H1 (cell line): ENCODE results near the gene GPR42. TPM values are rescaled to one million over a fixed set of nuclear protein-coding genes. Genes with fewer than 3 reads are reported as not detected.

Experiments used
- CTCF ChIA-PET: fragments of 300-600 bp; sonication (Branson Sonifier 250); formaldehyde crosslinking; loops from one replicate; lab custom pipeline; 2021; ENCODE audit not compliant: partially characterized antibody; lab: Charles Lee
- POLR2A ChIA-PET: fragments of 300-600 bp; sonication (Branson Sonifier 250); formaldehyde crosslinking; loops from one replicate; lab custom pipeline; 2021; ENCODE audit warnings: inconsistent platforms; ENCODE audit not compliant: partially characterized antibody; lab: Charles Lee
- DNase-seq, 2 experiments: peaks; one replicate each; pipeline versions ENCODE4 v3.0.0 to v3.0.0-alpha.2; 2010 to 2022; ENCODE audit warnings: low spot score in 2 of 2, low read depth in 1 of 2, mixed read lengths in 1 of 2
- FAIRE-seq: peaks from 2 replicates; lab custom pipeline; 2011; peaks lifted over from hg19 to GRCh38; lab: Jason Lieb, UNC
- H2AFZ ChIP-seq: 2 replicates; pipeline ENCODE4 v1.8.1; 2012; ENCODE audit warnings: low read length, inconsistent platforms
- H2AK5ac ChIP-seq: 2 replicates; pipeline ENCODE4 v1.6.1; 2013; ENCODE audit warnings: low read depth, low read length
- H2BK120ac ChIP-seq: replicated peaks from 2 replicates; pipeline ENCODE3; 2013; ENCODE audit warnings: low read depth, low read length, inconsistent platforms
- H2BK12ac ChIP-seq: 2 replicates; pipeline ENCODE4 v1.6.1; 2013; ENCODE audit warnings: low read depth, low read length
- H2BK15ac ChIP-seq: 2 replicates; pipeline ENCODE4 v1.6.1; 2013; ENCODE audit warnings: low read length
- H2BK20ac ChIP-seq: 2 replicates; pipeline ENCODE4 v1.6.1; 2013; ENCODE audit warnings: low read length
- H2BK5ac ChIP-seq: 2 replicates; pipeline ENCODE4 v1.6.1; 2013; ENCODE audit warnings: low read depth, low read length
- H3K14ac ChIP-seq: 2 replicates; pipeline ENCODE4 v1.6.1; 2013; ENCODE audit warnings: inconsistent platforms; ENCODE audit not compliant: insufficient read length
- H3K18ac ChIP-seq: 2 replicates; pipeline ENCODE4 v1.6.1; 2013; ENCODE audit warnings: low read length; ENCODE audit errors: extremely low read depth
- H3K23ac ChIP-seq: 2 replicates; pipeline ENCODE4 v1.6.1; 2013; ENCODE audit warnings: inconsistent platforms; ENCODE audit not compliant: insufficient read length
- H3K23me2 ChIP-seq: 2 replicates; pipeline ENCODE4 v1.6.1; 2013; ENCODE audit warnings: low read depth, low read length
- H3K27ac ChIP-seq: 2 replicates; pipeline ENCODE4 v1.6.1; 2011; ENCODE audit warnings: low read depth, low read length, inconsistent platforms
- H3K27me3 ChIP-seq, 4 experiments: replicated peaks in 1 of 4; 1 replicate in 1 of 4; 2 replicates in 3 of 4; pipeline versions ENCODE4 v1.6.1 to v1.8.1; 2011 to 2013; ENCODE audit warnings: low read length in 3 of 4, mild to moderate bottlenecking in 3 of 4, inconsistent platforms in 2 of 4, mixed read lengths in 2 of 4, moderate library complexity in 1 of 4; ENCODE audit not compliant: control insufficient read depth in 3 of 4, insufficient read depth in 3 of 4; ENCODE audit errors: extremely low read depth in 1 of 4
- H3K36me3 ChIP-seq, 4 experiments: 2 replicates each; pipeline versions ENCODE4 v1.6.1 to v1.8.1; 2011 to 2013; ENCODE audit warnings: mild to moderate bottlenecking in 4 of 4, low read length in 3 of 4, moderate library complexity in 2 of 4, control low read depth in 1 of 4, inconsistent platforms in 1 of 4; ENCODE audit not compliant: insufficient read depth in 4 of 4, control insufficient read depth in 2 of 4
- H3K4ac ChIP-seq: replicated peaks from 2 replicates; pipeline ENCODE3; 2013; ENCODE audit warnings: low read length, low read depth, mixed read lengths, inconsistent platforms; ENCODE audit not compliant: insufficient read length
- H3K4me1 ChIP-seq, 4 experiments: replicated peaks in 1 of 4; 1 replicate in 1 of 4; 2 replicates in 3 of 4; pipeline versions ENCODE4 v1.6.1 to v1.8.1; 2011 to 2013; ENCODE audit warnings: low read length in 3 of 4, inconsistent platforms in 2 of 4, mixed read lengths in 1 of 4; ENCODE audit not compliant: insufficient read depth in 4 of 4, control insufficient read depth in 3 of 4
- H3K4me2 ChIP-seq, 2 experiments: 2 replicates each; pipeline versions ENCODE4 v1.6.1 to v1.8.1; 2011 to 2013; ENCODE audit warnings: low read depth in 2 of 2, low read length in 2 of 2, control low read depth in 1 of 2, inconsistent platforms in 1 of 2, mild to moderate bottlenecking in 1 of 2; ENCODE audit not compliant: insufficient read depth in 1 of 2
- H3K4me3 ChIP-seq, 4 experiments: fragments of 200-600, 300-600 bp in 1 of 4; sonication (generic), shearing (Covaris generic), sonication (Bioruptor Twin) in 1 of 4; 2 replicates each; pipeline versions ENCODE4 v1.5.1 to v1.8.1; 2011 to 2016; ENCODE audit warnings: low read length in 4 of 4, low read depth in 3 of 4, control low read depth in 2 of 4, inconsistent platforms in 2 of 4, mild to moderate bottlenecking in 2 of 4, mixed read lengths in 1 of 4, moderate library complexity in 1 of 4; ENCODE audit not compliant: insufficient read depth in 2 of 4; ENCODE audit errors: extremely low read depth in 1 of 4
- H3K56ac ChIP-seq: replicated peaks from 2 replicates; pipeline ENCODE3; 2013; ENCODE audit warnings: low read depth, mild to moderate bottlenecking, mixed read lengths, low read length, inconsistent platforms; ENCODE audit not compliant: insufficient read length
- H3K79me1 ChIP-seq: 2 replicates; pipeline ENCODE4 v1.6.1; 2013; ENCODE audit warnings: low read depth, low read length, control low read depth
- H3K79me2 ChIP-seq, 2 experiments: 2 replicates each; pipeline versions ENCODE4 v1.6.1 to v1.8.1; 2012 to 2013; ENCODE audit warnings: low read length in 2 of 2, mild to moderate bottlenecking in 2 of 2, inconsistent platforms in 1 of 2; ENCODE audit not compliant: insufficient read depth in 2 of 2, control insufficient read depth in 1 of 2
- H3K9ac ChIP-seq, 4 experiments: replicated peaks in 1 of 4; 1 replicate in 1 of 4; 2 replicates in 3 of 4; pipeline versions ENCODE4 v1.6.1 to v1.8.1; 2011 to 2013; ENCODE audit warnings: low read depth in 3 of 4, low read length in 3 of 4, control low read depth in 2 of 4, mild to moderate bottlenecking in 2 of 4, moderate library complexity in 2 of 4, inconsistent platforms in 1 of 4; ENCODE audit errors: extremely low read depth in 1 of 4
- H3K9me3 ChIP-seq, 2 experiments: 2 replicates each; pipeline versions ENCODE4 v1.6.1 to v1.8.1; 2012 to 2013; ENCODE audit warnings: mild to moderate bottlenecking in 2 of 2, moderate library complexity in 2 of 2, control low read depth in 1 of 2, inconsistent platforms in 1 of 2, low read depth in 1 of 2, low read length in 1 of 2, mixed read lengths in 1 of 2; ENCODE audit not compliant: insufficient read depth in 2 of 2
- H4K20me1 ChIP-seq, 2 experiments: replicated peaks in 1 of 2; 2 replicates each; pipeline versions ENCODE3 to v1.8.1; 2011 to 2013; ENCODE audit warnings: inconsistent platforms in 2 of 2, low read length in 2 of 2, mild to moderate bottlenecking in 1 of 2; ENCODE audit not compliant: insufficient read depth in 2 of 2, control insufficient read depth in 1 of 2
- H4K5ac ChIP-seq: 2 replicates; pipeline ENCODE4 v1.6.1; 2013; ENCODE audit warnings: low read length, low read depth, mixed read lengths, inconsistent platforms; ENCODE audit not compliant: insufficient read length
- H4K8ac ChIP-seq: 2 replicates; pipeline ENCODE4 v1.8.0; 2013; ENCODE audit warnings: mild to moderate bottlenecking, moderate library complexity, low read length, inconsistent platforms; ENCODE audit not compliant: insufficient read depth; ENCODE audit errors: extremely low read depth
- H4K91ac ChIP-seq: replicated peaks from 2 replicates; pipeline ENCODE3; 2013; ENCODE audit warnings: low read length, mixed read lengths, inconsistent platforms; ENCODE audit not compliant: insufficient read length
- BACH1 ChIP-seq: IDR thresholded peaks from 2 replicates; pipeline ENCODE4 v1.6.1; 2012; ENCODE audit warnings: low read length, improper control_type of control experiment
- BCL11A ChIP-seq, 2 experiments: IDR thresholded peaks; one replicate each; pipeline ENCODE4 v1.6.1; 2011; ENCODE audit warnings: low read depth in 2 of 2, low read length in 2 of 2, mild to moderate bottlenecking in 2 of 2
- BRCA1 ChIP-seq: IDR thresholded peaks from 2 replicates; pipeline ENCODE4 v1.6.1; 2012; ENCODE audit warnings: low read depth, low read length, improper control_type of control experiment
- CHD1 ChIP-seq: IDR thresholded peaks from 2 replicates; pipeline ENCODE4 v1.6.1; 2012; ENCODE audit warnings: low read depth, low read length, improper control_type of control experiment
- CREB1 ChIP-seq: IDR thresholded peaks from 2 replicates; pipeline ENCODE4 v1.6.1; 2012; ENCODE audit warnings: inconsistent platforms
- PHF8 ChIP-seq: fragments of 200-600 bp; sonication (generic); conservative IDR thresholded peaks from 2 replicates; pipeline ENCODE4 v1.7.1; 2012; ENCODE audit warnings: low read depth, mild to moderate bottlenecking, inconsistent platforms, low read length, moderate library complexity
- POLR2AphosphoS5 ChIP-seq: IDR thresholded peaks from 2 replicates; pipeline ENCODE4 v1.6.1; 2011; ENCODE audit warnings: low read depth, low read length
- RXRA ChIP-seq: IDR thresholded peaks from 2 replicates; pipeline ENCODE4 v1.6.1; 2011; ENCODE audit warnings: low read depth, mild to moderate bottlenecking, low read length, moderate library complexity; ENCODE audit not compliant: insufficient read depth
- SRF ChIP-seq: IDR thresholded peaks from 2 replicates; pipeline ENCODE4 v1.6.1; 2011; ENCODE audit warnings: mild to moderate bottlenecking, low read depth, low read length, moderate library complexity
- TBP ChIP-seq: IDR thresholded peaks from 2 replicates; pipeline ENCODE4 v1.6.1; 2011; ENCODE audit warnings: low read depth, low read length, improper control_type of control experiment
- WGBS, 2 experiments: shearing (Covaris generic) in 1 of 2; methylation state at CpG; one replicate each; pipeline versions ENCODE4 v1.1.6 to v1.1.7; 2013 to 2015; ENCODE audit warnings: low lambda C conversion rate in 2 of 2, mixed read lengths in 2 of 2, inconsistent platforms in 1 of 2, low coverage in 1 of 2, missing lambda C conversion rate in 1 of 2; ENCODE audit not compliant: insufficient replicate concordance in 2 of 2, insufficient coverage in 1 of 2, insufficient read length in 1 of 2; ENCODE audit errors: extremely low coverage in 1 of 2, missing lambda C conversion rate in 1 of 2; 5-methylcytosine and 5-hydroxymethylcytosine counted together
- polyA plus RNA-seq, 7 experiments: library from polyadenylated mRNA; depleted of rRNA in 3 of 7; stranded (reverse) in 5 of 7; unstranded in 2 of 7; fragments of >200 nt in 5 of 7; fragments of 200-250 nt in 2 of 7; gene quantifications; 1 replicate in 5 of 7; 2 replicates in 1 of 7; 4 replicates in 1 of 7; pipeline versions ENCODE4 v1.2.1 to v1.2.3, GENCODE V29; 2011 to 2013; ENCODE audit warnings: missing spikeins in 2 of 7, mixed read lengths in 2 of 7
- total RNA-seq: library from RNA; stranded (reverse); fragmentation: NEBNext Ultra II Directional; extraction: Animal tissue kit (Norgen Biotek cat#: 25700); gene quantifications from 2 replicates; pipeline ENCODE4 v1.2.1, GENCODE V29; 2021

The GPR42 gene
- total and polyA plus RNA-seq, 2 of the 8 experiments (the other 6 are each of a cell fraction or from before 2014, with no cell fraction given), result not detected

- Histone ChIP-seq H3K4me3 (no peak overlapping the region), H3K4ac (no peak overlapping the region), H4K8ac (no peak overlapping the region; the same call in 1 of the 2 replicates), H3K14ac (no peak overlapping the region), H4K20me1 (no peaks in the 10 kb centered on the region), H3K4me2 (no peak overlapping the region), H2BK5ac (no peak overlapping the region), H2AK5ac (no peak overlapping the region), H4K5ac (no peak overlapping the region), H3K23me2 (no peaks in the 10 kb centered on the region; the same call in 1 of the 2 replicates), H3K27me3 (no peaks in the 10 kb centered on the region), H3K18ac (no peak overlapping the region), H3K9me3 (no peaks in the 10 kb centered on the region), H2BK12ac (no peak overlapping the region), H3K27ac (no peak overlapping the region), H3K56ac (no peak overlapping the region), H3K79me1 (no peaks in the 10 kb centered on the region), H2AFZ (no peak overlapping the region), H3K79me2 (no peaks in the 10 kb centered on the region), H2BK20ac (no peak overlapping the region), H4K91ac (no peak overlapping the region), H2BK120ac (no peak overlapping the region), H2BK15ac (no peak overlapping the region), H3K36me3 (no peaks in the 10 kb centered on the region), H3K9ac (no peak overlapping the region), H3K23ac (no peak overlapping the region), H3K4me1 (peaks cover 0 to 2% (median 0%) of the 10 kb centered on the region in 4 experiments; a peak in 2 of 7 replicates)
- POLR2A ChIA-PET, result interaction anchor here (0.9 kb wide), 1 partner anchor 147 kb away, joined by 4 read pairs; no protein-coding TSS in a partner anchor
- WGBS, 2 experiments, result 94% methylated on average over 15 of the region's 17 CpGs; no CpG with 5 or more reads in 1 of the 2 experiments
- TF ChIP-seq CHD1, result no peak
- TF ChIP-seq BACH1, result no peak
- TF ChIP-seq SRF, result no peak
- TF ChIP-seq PHF8, result no peak
- no peak for TF ChIP-seq CREB1
- no peak for TF ChIP-seq POLR2AphosphoS5
- TF ChIP-seq TBP, result no peak
- TF ChIP-seq BRCA1, result no peak
- no peak for TF ChIP-seq BCL11A (IDR thresholded peaks at IDR 0.05; ENCODE audit: low read depth in 2 of 2, low read length in 2 of 2)
- no peak for TF ChIP-seq RXRA
- FAIRE-seq (no peak), DNase-seq (peak in 1 of 2 experiments; percentile 34)
- CTCF ChIA-PET, result interaction anchor here (0.9 to 2.0 kb wide), 7 partner anchors 8 to 294 kb away, joined by 3 to 7 read pairs (median 4); partner anchors contain the start of gene FFAR3
Measured at GRCh38 chr19:35349614-35350521, 21.0 kb upstream of the GPR42 start.
